Measurements from ENCODE around the gene MAGEE1. TPM values are rescaled to one million over a fixed set of nuclear protein-coding genes. Genes with fewer than 3 reads are reported as not detected.

Gene MAGEE1, protein sequence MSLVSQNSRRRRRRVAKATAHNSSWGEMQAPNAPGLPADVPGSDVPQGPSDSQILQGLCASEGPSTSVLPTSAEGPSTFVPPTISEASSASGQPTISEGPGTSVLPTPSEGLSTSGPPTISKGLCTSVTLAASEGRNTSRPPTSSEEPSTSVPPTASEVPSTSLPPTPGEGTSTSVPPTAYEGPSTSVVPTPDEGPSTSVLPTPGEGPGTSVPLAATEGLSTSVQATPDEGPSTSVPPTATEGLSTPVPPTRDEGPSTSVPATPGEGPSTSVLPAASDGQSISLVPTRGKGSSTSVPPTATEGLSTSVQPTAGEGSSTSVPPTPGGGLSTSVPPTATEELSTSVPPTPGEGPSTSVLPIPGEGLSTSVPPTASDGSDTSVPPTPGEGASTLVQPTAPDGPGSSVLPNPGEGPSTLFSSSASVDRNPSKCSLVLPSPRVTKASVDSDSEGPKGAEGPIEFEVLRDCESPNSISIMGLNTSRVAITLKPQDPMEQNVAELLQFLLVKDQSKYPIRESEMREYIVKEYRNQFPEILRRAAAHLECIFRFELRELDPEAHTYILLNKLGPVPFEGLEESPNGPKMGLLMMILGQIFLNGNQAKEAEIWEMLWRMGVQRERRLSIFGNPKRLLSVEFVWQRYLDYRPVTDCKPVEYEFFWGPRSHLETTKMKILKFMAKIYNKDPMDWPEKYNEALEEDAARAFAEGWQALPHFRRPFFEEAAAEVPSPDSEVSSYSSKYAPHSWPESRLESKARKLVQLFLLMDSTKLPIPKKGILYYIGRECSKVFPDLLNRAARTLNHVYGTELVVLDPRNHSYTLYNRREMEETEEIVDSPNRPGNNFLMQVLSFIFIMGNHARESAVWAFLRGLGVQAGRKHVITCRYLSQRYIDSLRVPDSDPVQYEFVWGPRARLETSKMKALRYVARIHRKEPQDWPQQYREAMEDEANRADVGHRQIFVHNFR
- polyA plus RNA-seq (ENCODE audit: insufficient read depth in 1 of 5, insufficient read length in 5 of 5, low replicate concordance in 1 of 5), result 1 to 10 TPM; 4.5 to 5.3 (median 4.7) TPM
- long read RNA-seq, donor 1, transcript MAGEE1-201 (1 exons, 3,630 nt), result major isoform, 10 of 10 reads
- long read RNA-seq, donor 1, partial matches to known transcripts, result 0 of 10 reads
- long read RNA-seq, donor 1, other reads (novel, unspliced or antisense), result 0 of 10 reads
- long read RNA-seq, donor 2, partial matches to known transcripts, result 0 of 3 reads
- long read RNA-seq, donor 2, other reads (novel, unspliced or antisense), result 0 of 3 reads
- long read RNA-seq, donor 3, partial matches to known transcripts, result 0 of 4 reads
- long read RNA-seq, donor 3, other reads (novel, unspliced or antisense), result 0 of 4 reads
- long read RNA-seq, donor 4, partial matches to known transcripts, result 0 of 2 reads
- long read RNA-seq, donor 4, other reads (novel, unspliced or antisense), result 0 of 2 reads
- long read RNA-seq, donor 5, transcript MAGEE1-201 (1 exons, 3,630 nt), result major isoform, 10 of 10 reads
- long read RNA-seq, donor 5, partial matches to known transcripts, result 0 of 10 reads
- long read RNA-seq, donor 5, other reads (novel, unspliced or antisense), result 0 of 10 reads
- long read RNA-seq, donor 6, transcript MAGEE1-201 (1 exons, 3,630 nt), result major isoform, 6 of 6 reads
- long read RNA-seq, donor 6, partial matches to known transcripts, result 0 of 6 reads
- long read RNA-seq, donor 6, other reads (novel, unspliced or antisense), result 0 of 6 reads
- long read RNA-seq, donor 7, transcript MAGEE1-201 (1 exons, 3,630 nt), result major isoform, 8 of 8 reads
- long read RNA-seq, donor 7, partial matches to known transcripts, result 0 of 8 reads
- long read RNA-seq, donor 7, other reads (novel, unspliced or antisense), result 0 of 8 reads
- long read RNA-seq, donor 8, transcript MAGEE1-201 (1 exons, 3,630 nt), result major isoform, 5 of 5 reads
- long read RNA-seq, donor 8, partial matches to known transcripts, result 0 of 5 reads
- long read RNA-seq, donor 8, other reads (novel, unspliced or antisense), result 0 of 5 reads

GRCh38 chrX:76427560-76428242 is at the start of gene MAGEE1:
Gene MAGEE1, plus strand, starts transcription at chrX:76427710. Its CDS starts 221 bp downstream, at chrX:76427931.
- DNase-seq, result peak; percentile 72

- DNase-seq, result no peak
Observed at GRCh38 chrX:76398970-76399369, 28.5 kb upstream of the MAGEE1 start.

GRCh38 chrX:76407795-76408194 is 19.7 kb upstream of the MAGEE1 start:
- no peak for DNase-seq

DNA sequence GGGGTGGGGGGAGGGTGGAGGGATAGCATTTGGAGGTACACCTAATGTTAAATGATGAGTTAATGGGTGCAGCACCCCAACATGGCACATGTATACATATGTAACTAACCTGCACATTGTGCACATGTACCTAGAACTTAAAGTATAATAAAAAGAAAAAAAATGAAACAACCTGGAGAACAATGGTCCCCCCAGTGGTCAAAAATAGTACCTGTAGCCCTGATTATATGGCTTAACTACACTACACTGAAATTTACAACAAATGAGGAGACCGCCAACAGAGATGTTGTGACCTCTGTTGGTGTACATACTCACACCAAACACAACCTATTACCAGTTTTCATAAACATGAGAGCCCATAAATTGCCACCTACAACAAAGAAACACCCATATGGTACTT is 7.3 kb upstream of the MAGEE1 start:
- no peak for DNase-seq

DNA sequence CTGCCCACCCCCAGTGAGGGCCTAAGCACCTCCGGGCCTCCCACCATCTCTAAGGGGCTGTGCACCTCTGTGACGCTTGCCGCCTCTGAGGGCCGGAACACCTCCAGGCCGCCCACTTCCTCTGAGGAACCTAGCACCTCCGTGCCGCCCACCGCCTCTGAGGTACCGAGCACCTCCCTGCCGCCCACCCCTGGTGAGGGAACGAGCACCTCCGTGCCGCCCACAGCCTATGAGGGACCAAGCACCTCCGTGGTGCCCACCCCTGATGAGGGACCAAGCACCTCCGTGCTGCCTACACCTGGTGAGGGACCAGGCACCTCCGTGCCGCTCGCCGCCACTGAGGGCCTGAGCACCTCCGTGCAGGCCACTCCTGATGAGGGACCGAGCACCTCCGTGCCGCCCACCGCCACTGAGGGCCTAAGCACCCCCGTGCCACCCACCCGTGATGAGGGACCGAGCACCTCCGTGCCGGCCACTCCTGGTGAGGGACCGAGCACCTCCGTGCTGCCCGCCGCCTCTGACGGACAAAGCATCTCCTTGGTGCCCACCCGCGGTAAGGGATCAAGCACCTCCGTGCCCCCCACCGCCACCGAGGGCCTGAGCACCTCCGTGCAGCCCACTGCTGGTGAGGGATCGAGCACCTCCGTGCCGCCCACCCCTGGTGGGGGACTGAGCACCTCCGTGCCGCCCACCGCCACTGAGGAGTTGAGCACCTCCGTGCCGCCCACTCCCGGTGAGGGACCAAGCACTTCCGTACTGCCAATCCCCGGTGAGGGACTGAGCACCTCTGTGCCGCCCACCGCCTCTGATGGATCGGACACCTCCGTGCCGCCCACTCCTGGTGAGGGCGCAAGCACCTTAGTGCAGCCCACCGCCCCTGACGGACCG is 977 bp downstream of the MAGEE1 start:
- peak in 1 of 2 donors; percentile 6 for DNase-seq

DNA sequence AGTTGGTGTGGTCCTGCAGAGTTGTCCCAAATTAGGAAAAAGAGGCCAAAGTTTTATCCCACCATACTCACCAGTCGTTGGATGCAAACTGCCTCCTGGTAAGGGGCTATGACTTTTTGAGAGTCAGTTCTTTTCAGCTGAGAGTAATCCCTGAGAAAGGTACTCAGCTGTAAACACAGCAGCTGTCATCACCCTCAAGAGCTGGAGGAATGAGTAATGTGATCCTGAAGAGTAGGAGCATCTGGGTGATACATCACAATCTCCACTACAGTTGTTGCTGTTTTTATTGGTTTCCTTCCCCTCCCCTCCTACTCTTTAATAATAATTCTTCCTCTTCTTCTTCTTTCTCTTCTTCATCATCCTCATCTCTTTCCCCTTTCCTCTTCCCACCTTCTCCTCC is 5.7 kb downstream of the MAGEE1 start:
- no peak for DNase-seq

DNA sequence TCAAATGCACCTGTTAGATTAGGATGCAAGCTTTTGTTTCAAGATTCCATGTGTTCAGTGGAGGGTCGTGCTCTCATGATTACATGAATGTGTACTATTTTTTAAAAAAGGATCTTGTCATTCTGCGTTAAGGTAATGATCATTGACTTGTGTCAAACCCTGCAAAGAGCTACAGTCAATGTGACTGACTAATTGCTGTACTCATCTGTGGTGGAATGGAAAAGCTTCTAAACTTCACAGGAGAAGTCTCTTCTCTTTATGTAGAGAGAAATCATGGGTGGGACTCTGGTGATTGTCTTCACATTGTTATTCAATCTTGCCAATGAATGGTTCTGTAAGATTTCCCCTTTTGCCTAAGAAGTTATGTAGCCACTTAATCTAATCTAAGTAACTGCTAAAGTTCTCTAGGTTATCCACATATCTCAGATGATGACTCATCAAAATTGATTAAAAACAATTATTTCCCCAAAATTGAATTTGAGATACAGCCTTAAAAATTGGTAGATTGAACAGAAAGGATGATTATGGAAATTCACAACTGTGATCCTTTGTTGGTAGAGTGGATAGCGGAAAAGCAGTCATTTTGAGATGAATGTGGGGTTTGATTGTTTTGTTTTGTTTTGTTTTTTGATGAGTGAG is 6.7 kb downstream of the MAGEE1 start:
- DNase-seq, result no peak

- no peak for DNase-seq
Observed at GRCh38 chrX:76439188-76439587, 11.7 kb downstream of the MAGEE1 start.

GRCh38 chrX:76453737-76454406 is 26.4 kb downstream of the MAGEE1 start:
- DNase-seq, result no peak

GRCh38 chrX:76454456-76454927 is 27.0 kb downstream of the MAGEE1 start:
- DNase-seq, result peak in 1 of 2 donors; percentile 1

GRCh38 chrX:76477353-76477752 is 49.8 kb downstream of the MAGEE1 start:
- no peak for DNase-seq

All from right lung (tissue), 10 donors.